Measurements from ENCODE around the gene PTPRG.

The PTPRG gene

DNA sequence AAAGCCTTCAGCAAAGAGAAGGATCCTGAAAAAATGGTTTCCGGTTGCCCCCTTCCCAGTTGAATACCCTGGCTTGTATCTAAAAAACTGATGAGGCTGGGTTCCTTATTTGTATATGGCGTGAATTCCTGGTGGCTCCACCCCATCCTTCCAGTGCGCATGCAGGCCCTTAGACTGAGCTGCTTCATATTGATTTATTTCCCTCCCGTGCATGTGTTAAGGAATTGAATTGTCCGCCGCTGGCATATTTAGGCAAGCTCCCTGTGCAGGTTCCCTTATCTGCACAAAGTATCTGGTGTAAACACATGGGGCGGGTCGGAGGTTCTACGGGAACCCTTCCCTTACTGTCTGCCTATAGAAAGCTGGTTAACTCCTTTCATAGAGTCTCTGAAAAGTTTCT, 449.6 kb downstream of the PTPRG start:
- H4K20me1 ChIP-seq (ENCODE audit: insufficient read depth, low read length): no peaks in the 10 kb centered on the region
- H3K9ac ChIP-seq (ENCODE audit: low read length): no peak overlapping the region
- H3K4me3 ChIP-seq (ENCODE audit: low read length): no peak overlapping the region
- H3K4me2 ChIP-seq (ENCODE audit: low read length): no peak overlapping the region
- no peak overlapping the region for H3K27ac ChIP-seq (ENCODE audit: low read length)
- H3K79me2 ChIP-seq (ENCODE audit: low read length): no peaks in the 10 kb centered on the region
- H3K36me3 ChIP-seq (replicated peaks; ENCODE audit: low read depth, low read length): no peaks in the 10 kb centered on the region
- TF ChIP-seq CTCF (IDR thresholded peaks at IDR 0.05; ENCODE audit: low read depth, low read length) (no peak), EZH2phosphoT487 (IDR thresholded peaks at IDR 0.05; ENCODE audit: low read depth) (no peak)
- H3K9me3 ChIP-seq (ENCODE audit: insufficient read depth, low read length): no peaks in the 10 kb centered on the region
- no peaks in the 10 kb centered on the region for H3K4me1 ChIP-seq (ENCODE audit: low read length)
- no peaks in the 10 kb centered on the region for H3K27me3 ChIP-seq (ENCODE audit: low read depth, low read length)
- no peak overlapping the region for H2AFZ ChIP-seq (ENCODE audit: low read depth, low read length)

DNA sequence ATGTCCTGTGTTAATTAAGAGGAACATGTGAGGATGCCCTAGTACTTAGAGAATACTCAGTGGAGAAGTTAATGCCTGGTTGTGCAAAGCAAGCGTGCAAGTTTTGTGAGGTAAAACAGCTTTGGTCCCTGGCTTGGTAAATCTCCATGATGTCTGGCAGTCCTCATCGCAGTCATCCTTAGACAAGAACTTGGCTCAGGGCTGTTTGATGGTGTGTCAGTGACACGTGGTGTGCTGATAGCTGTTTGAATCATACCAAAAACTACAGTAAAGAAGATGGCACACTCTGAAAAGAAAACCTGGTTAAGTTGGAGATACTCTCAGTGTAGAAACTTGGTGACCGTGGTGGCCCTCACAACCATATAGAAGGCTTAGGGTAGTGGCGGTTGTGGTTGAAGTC, 450.3 kb downstream of the PTPRG start:
- Histone ChIP-seq H3K4me3 (ENCODE audit: low read length) (no peak overlapping the region), H3K4me2 (ENCODE audit: low read length) (no peak overlapping the region), H3K4me1 (ENCODE audit: low read length) (no peaks in the 10 kb centered on the region), H3K27ac (ENCODE audit: low read length) (no peak overlapping the region), H3K9me3 (ENCODE audit: insufficient read depth, low read length) (no peaks in the 10 kb centered on the region), H3K79me2 (ENCODE audit: low read length) (no peaks in the 10 kb centered on the region), H3K9ac (ENCODE audit: low read length) (no peak overlapping the region), H3K27me3 (ENCODE audit: low read depth, low read length) (no peaks in the 10 kb centered on the region), H2AFZ (ENCODE audit: low read depth, low read length) (no peak overlapping the region), H3K36me3 (replicated peaks; ENCODE audit: low read depth, low read length) (no peaks in the 10 kb centered on the region), H4K20me1 (ENCODE audit: insufficient read depth, low read length) (no peaks in the 10 kb centered on the region)
- TF ChIP-seq EZH2phosphoT487 (IDR thresholded peaks at IDR 0.05; ENCODE audit: low read depth): no peak
- TF ChIP-seq CTCF (IDR thresholded peaks at IDR 0.05; ENCODE audit: low read depth, low read length): no peak

GRCh38 chr3:62013951-62014350, 452.6 kb downstream of the PTPRG start:
- Histone ChIP-seq H4K20me1 (ENCODE audit: insufficient read depth, low read length) (no peaks in the 10 kb centered on the region), H3K4me1 (ENCODE audit: low read length) (no peaks in the 10 kb centered on the region), H3K79me2 (ENCODE audit: low read length) (no peaks in the 10 kb centered on the region), H3K4me2 (ENCODE audit: low read length) (no peak overlapping the region), H2AFZ (ENCODE audit: low read depth, low read length) (no peak overlapping the region), H3K36me3 (replicated peaks; ENCODE audit: low read depth, low read length) (no peaks in the 10 kb centered on the region), H3K27me3 (ENCODE audit: low read depth, low read length) (no peaks in the 10 kb centered on the region), H3K9ac (ENCODE audit: low read length) (no peak overlapping the region), H3K9me3 (ENCODE audit: insufficient read depth, low read length) (no peaks in the 10 kb centered on the region), H3K4me3 (ENCODE audit: low read length) (no peak overlapping the region), H3K27ac (ENCODE audit: low read length) (no peak overlapping the region)
- TF ChIP-seq EZH2phosphoT487 (IDR thresholded peaks at IDR 0.05; ENCODE audit: low read depth) (no peak), CTCF (IDR thresholded peaks at IDR 0.05; ENCODE audit: low read depth, low read length) (no peak)

DNA sequence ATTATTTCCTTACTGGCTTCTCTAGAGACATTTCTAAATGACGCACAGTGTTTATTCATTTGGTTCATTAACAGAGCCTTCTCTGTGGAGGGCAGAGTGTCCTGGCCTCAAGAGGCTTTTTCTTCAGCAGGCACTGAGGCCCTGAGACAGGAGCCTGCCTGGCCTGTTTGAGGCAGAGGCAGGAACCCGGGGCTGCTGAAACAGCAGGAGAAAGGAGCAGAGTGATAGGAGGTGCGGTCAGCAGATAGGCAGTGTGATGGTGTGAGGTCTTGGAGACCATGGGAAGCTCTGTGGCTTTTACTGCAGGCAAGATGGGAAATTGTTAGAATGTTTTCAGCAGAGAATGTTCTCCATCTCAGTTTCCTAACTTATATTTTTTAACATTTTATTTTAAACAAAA, 453.7 kb downstream of the PTPRG start:
- no peak overlapping the region for H3K4me3 ChIP-seq (ENCODE audit: low read length)
- no peaks in the 10 kb centered on the region for H3K4me1 ChIP-seq (ENCODE audit: low read length)
- H3K9me3 ChIP-seq (ENCODE audit: insufficient read depth, low read length): no peaks in the 10 kb centered on the region
- H2AFZ ChIP-seq (ENCODE audit: low read depth, low read length): no peak overlapping the region
- no peaks in the 10 kb centered on the region for H3K79me2 ChIP-seq (ENCODE audit: low read length)
- H4K20me1 ChIP-seq (ENCODE audit: insufficient read depth, low read length): no peaks in the 10 kb centered on the region
- no peak overlapping the region for H3K9ac ChIP-seq (ENCODE audit: low read length)
- TF ChIP-seq EZH2phosphoT487 (IDR thresholded peaks at IDR 0.05; ENCODE audit: low read depth) (no peak), CTCF (IDR thresholded peaks at IDR 0.05; ENCODE audit: low read depth, low read length) (no peak)
- no peaks in the 10 kb centered on the region for H3K36me3 ChIP-seq (replicated peaks; ENCODE audit: low read depth, low read length)
- no peak overlapping the region for H3K4me2 ChIP-seq (ENCODE audit: low read length)
- no peaks in the 10 kb centered on the region for H3K27me3 ChIP-seq (ENCODE audit: low read depth, low read length)
- no peak overlapping the region for H3K27ac ChIP-seq (ENCODE audit: low read length)

Data from OCI-LY3 (cell line).